ENCODE measurements around the gene PITPNC1.

DNA sequence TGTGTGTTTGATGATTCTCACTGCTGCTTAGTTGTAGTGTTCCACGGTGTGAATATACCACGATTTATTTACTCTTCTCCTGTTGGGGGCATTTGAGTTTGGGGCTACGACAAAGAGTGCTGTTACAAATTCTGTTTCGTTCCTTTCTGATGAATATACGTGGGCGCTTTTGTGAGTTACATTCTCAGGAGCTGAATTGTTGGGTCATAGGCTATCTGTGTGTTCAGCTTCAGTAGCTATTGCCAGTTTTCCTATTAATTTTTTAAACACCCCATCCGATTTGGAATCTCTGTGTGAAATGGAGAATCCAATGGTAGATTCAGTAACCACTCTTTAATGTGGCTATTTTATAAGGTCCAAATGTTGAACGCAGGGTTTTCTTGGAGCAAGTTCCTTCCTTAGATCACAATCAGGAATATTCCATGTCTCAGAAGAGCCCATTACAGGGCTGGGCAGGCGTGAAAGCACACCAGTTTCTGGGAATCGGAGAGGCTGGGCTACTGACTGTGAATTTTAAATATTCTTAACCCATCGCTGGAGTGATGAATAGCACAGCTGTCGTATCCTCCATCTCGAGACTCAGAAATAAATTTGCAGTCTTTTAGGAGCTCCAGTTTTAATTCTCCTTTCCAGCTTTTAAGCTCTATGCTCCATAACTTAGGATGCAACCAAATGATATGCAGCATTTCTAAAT lies 115.9 kb downstream of the PITPNC1 start:
- TF ChIP-seq, protein P1, sequence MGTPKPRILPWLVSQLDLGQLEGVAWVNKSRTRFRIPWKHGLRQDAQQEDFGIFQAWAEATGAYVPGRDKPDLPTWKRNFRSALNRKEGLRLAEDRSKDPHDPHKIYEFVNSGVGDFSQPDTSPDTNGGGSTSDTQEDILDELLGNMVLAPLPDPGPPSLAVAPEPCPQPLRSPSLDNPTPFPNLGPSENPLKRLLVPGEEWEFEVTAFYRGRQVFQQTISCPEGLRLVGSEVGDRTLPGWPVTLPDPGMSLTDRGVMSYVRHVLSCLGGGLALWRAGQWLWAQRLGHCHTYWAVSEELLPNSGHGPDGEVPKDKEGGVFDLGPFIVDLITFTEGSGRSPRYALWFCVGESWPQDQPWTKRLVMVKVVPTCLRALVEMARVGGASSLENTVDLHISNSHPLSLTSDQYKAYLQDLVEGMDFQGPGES (IDR thresholded peaks at IDR 0.05; ENCODE audit: low read depth, low read length): no peak
- TF ChIP-seq, protein P2, sequence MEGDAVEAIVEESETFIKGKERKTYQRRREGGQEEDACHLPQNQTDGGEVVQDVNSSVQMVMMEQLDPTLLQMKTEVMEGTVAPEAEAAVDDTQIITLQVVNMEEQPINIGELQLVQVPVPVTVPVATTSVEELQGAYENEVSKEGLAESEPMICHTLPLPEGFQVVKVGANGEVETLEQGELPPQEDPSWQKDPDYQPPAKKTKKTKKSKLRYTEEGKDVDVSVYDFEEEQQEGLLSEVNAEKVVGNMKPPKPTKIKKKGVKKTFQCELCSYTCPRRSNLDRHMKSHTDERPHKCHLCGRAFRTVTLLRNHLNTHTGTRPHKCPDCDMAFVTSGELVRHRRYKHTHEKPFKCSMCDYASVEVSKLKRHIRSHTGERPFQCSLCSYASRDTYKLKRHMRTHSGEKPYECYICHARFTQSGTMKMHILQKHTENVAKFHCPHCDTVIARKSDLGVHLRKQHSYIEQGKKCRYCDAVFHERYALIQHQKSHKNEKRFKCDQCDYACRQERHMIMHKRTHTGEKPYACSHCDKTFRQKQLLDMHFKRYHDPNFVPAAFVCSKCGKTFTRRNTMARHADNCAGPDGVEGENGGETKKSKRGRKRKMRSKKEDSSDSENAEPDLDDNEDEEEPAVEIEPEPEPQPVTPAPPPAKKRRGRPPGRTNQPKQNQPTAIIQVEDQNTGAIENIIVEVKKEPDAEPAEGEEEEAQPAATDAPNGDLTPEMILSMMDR (IDR thresholded peaks at IDR 0.05): no peak
- TF ChIP-seq RCOR1 (IDR thresholded peaks at IDR 0.05; ENCODE audit: low read length): no peak
